ENCODE data around the gene DUSP8. TPM values are rescaled to one million over a fixed set of nuclear protein-coding genes. Genes with fewer than 3 reads are reported as not detected.

DUSP8 gene
- total and polyA plus RNA-seq, 9 of the 15 experiments (the other 6 are each of a cell fraction or from before 2014, with no cell fraction given) = 0.14 to 2.0 (median 0.86) TPM; not detected in 2

GRCh38 chr11:1515082-1516060 lies 56.7 kb downstream of the DUSP8 start:
- 42% methylated on average over 27 of the region's 36 CpGs for WGBS (ENCODE audit: insufficient coverage, low coverage, missing lambda C conversion rate)
- Histone ChIP-seq H3K27me3 (ENCODE audit: control insufficient read depth in 2 of 2, insufficient read depth in 2 of 2, low read length in 2 of 2) (no peaks in the 10 kb centered on the region), H3K4me1 (replicated peaks in 1 of 2; ENCODE audit: control insufficient read depth in 2 of 2, insufficient read depth in 2 of 2, low read length in 2 of 2) (peaks cover 13 to 51% of the 10 kb centered on the region in 2 experiments), H3K4me3 (no peak overlapping the region), H3K9me3 (replicated peaks; ENCODE audit: control insufficient read depth, insufficient read depth, low read depth, low read length) (no peaks in the 10 kb centered on the region), H4K20me1 (replicated peaks; ENCODE audit: control insufficient read depth, insufficient read depth, low read length) (peaks cover 88% of the 10 kb centered on the region), H3K9me1 (ENCODE audit: control insufficient read depth, insufficient read depth, low read length) (peaks cover 17% of the 10 kb centered on the region), H3K9ac (ENCODE audit: insufficient read depth in 1 of 2, low read depth in 2 of 2, low read length in 2 of 2) (peak overlapping the region in 1 of 2 experiments; percentile 71; a peak in 2 of 4 replicates), H2AFZ (ENCODE audit: low read depth, low read length) (no peak overlapping the region), H3K4me2 (ENCODE audit: insufficient read depth, low read length) (no peak overlapping the region), H3K36me3 (ENCODE audit: control insufficient read depth, insufficient read depth, low read length) (no peaks in the 10 kb centered on the region), H3K27ac (ENCODE audit: extremely low read depth, low read depth, low read length) (no peak overlapping the region), H3K79me2 (ENCODE audit: control insufficient read depth, insufficient read depth, low read length) (peaks cover 23% of the 10 kb centered on the region)
- ChIA-PET CTCF (ENCODE audit: low intra/inter-chr PET ratio) (interaction anchor here (0.6 to 2.7 kb wide), 3 partner anchors 60 to 615 kb away, joined by 3 to 15 read pairs (median 5); no protein-coding TSS in a partner anchor), POLR2A (interaction anchor here (0.6 to 1.4 kb wide), 3 partner anchors 8 to 814 kb away, joined by 4 to 5 read pairs (median 4); no protein-coding TSS in a partner anchor)
- intact Hi-C loops (cut with micrococcal nuclease) = loop anchor here (1.0 to 5.0 kb wide), 4 partner anchors 62 to 312 kb away; no protein-coding TSS in a partner anchor
- peak; percentile 29 for FAIRE-seq
- peak; percentile 93 for ATAC-seq
- peak; percentile 74 to 82 (median 77) for DNase-seq (ENCODE audit: extremely low read depth in 1 of 4, low spot score in 3 of 4)
- in situ Hi-C loops (cut with MboI) = no loop called here
- BruUV-seq (replicated peaks) = no TSS peak
- TF ChIP-seq REST (IDR thresholded peaks at IDR 0.05; ENCODE audit: borderline replicate concordance) = peak; percentile 66
- no peak for TF ChIP-seq REST (CRISPR knock-in tag; IDR thresholded peaks at IDR 0.05; ENCODE audit: low read depth)
- peak; percentile 86 to 89 (median 88) for TF ChIP-seq CTCF (IDR thresholded peaks at IDR 0.05 in 2 of 3, conservative IDR thresholded peaks at IDR 0.05 in 1 of 3; ENCODE audit: insufficient read depth in 2 of 3, low read depth in 1 of 3, low read length in 3 of 3)
- no peak for TF ChIP-seq EP300 (IDR thresholded peaks at IDR 0.05; ENCODE audit: low read length)
- no peak for TF ChIP-seq ZNF518B (CRISPR knock-in tag; IDR thresholded peaks at IDR 0.05)
